Right ventricle myocardium superior (tissue), 1 donor: ENCODE data around the gene RAMP3. TPM values are rescaled to one million over a fixed set of nuclear protein-coding genes. Genes with fewer than 3 reads are reported as not detected.

ENCODE experiments used
- ATAC-seq: fragments of 200-7000 bp; cut with Tn5 transposase; one replicate; pipeline ENCODE4 v1.9.1; 2020; ENCODE audit warnings: mild to moderate bottlenecking; ENCODE audit not compliant: poor library complexity
- DNase-seq: peaks from one replicate; pipeline ENCODE4 v3.0.0-alpha.2; 2020
- intact Hi-C: fragments of 100-400 bp; cut with DNase I; formaldehyde crosslinking; loops from one replicate; pipeline ENCODE4 v1.11.2; 2022
- total RNA-seq: library from RNA; stranded (reverse); fragmentation: NEBNext Ultra II Directional; extraction: Animal tissue kit (Norgen Biotek cat#: 25700); gene quantifications from one replicate; pipeline ENCODE4 v1.2.1, GENCODE V29; 2021
- donor health status: DM: no; HTN: yes; CAD: no; lungs with severe emphysema.

Gene RAMP3
- total RNA-seq, 1 donor from 2014 or later = 31.2 TPM

- DNase-seq (no peak), ATAC-seq (no peak)
- intact Hi-C loops = no loop called here
Measured at GRCh38 chr7:45225948-45226335, 68.4 kb downstream of the RAMP3 start.

GRCh38 chr7:45229156-45229920 is 71.7 kb downstream of the RAMP3 start:
- ATAC-seq (no peak), DNase-seq (no peak)
- intact Hi-C loops = no loop called here

- ATAC-seq = no peak
Measured at GRCh38 chr7:45230083-45230482, 72.5 kb downstream of the RAMP3 start.

GRCh38 chr7:45230611-45231165 is 73.1 kb downstream of the RAMP3 start:
- DNase-seq = no peak
- no peak for ATAC-seq
- intact Hi-C loops = no loop called here

More at GRCh38 chr7:45230083-45230482, 72.5 kb downstream of the RAMP3 start:
- intact Hi-C loops = no loop called here
- no peak for DNase-seq

DNA sequence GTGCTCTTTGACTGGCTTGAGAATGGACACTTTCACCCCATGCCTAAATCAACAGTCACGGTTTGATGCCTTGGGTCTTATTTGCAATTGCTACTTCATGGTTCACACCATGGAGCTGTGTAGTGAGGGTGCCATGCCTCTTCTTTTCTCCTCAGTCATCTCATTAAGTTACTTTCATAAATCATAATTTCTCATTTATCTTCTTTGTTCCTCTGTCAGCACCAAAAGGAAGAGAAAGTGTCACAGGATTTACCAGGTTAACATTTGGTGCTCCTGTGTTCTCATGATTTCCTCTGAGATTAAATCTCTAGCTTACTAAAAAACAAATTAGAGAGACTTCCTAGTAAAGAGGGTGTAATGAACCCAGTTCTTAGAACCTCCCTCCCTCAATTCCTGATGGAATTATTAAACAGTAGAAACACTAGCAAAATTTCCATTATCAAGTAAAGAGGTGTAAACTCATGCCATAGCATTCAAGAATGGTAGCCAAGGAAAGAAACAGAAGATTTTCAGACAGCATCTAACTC is 75.7 kb downstream of the RAMP3 start:
- no peak for DNase-seq
- no peak for ATAC-seq
- intact Hi-C loops = no loop called here

Other genes with a start within 250 kb of the RAMP3 start
- gene MYO1G, start 178.8 kb upstream of the RAMP3 start, total RNA-seq = 0.97 TPM
- gene CCM2, start 157.6 kb upstream of the RAMP3 start, total RNA-seq = 30.3 TPM
- gene NACAD, start 68.8 kb upstream of the RAMP3 start, total RNA-seq = 4.7 TPM
- gene TBRG4, start 46.1 kb upstream of the RAMP3 start, total RNA-seq = 82.2 TPM